ENCODE measurements around the gene SELENOW.

- TF ChIP-seq CTCF (conservative IDR thresholded peaks at IDR 0.05; ENCODE audit: low read length) (no peak), EZH2phosphoT487 (IDR thresholded peaks at IDR 0.05; ENCODE audit: borderline replicate concordance) (no peak)
Observed at GRCh38 chr19:47755762-47756626, 22.5 kb upstream of the SELENOW start.

All from Loucy (cell line).